Mammary epithelial cell (primary cell): ENCODE results near the gene PFKP.

Experiments
- CTCF ChIP-seq, 2 donors: IDR thresholded peaks in 1 of 2; conservative IDR thresholded peaks in 1 of 2; 2 replicates each; pipeline ENCODE4 v1.5.1; 2011 to 2012; ENCODE audit warnings: inconsistent platforms in 2 of 2, low read length in 2 of 2, mild to moderate bottlenecking in 2 of 2, control low read depth in 1 of 2, low read depth in 1 of 2; ENCODE audit not compliant: insufficient read depth in 1 of 2; ENCODE audit errors: extremely low read depth in 1 of 2
- EZH2 ChIP-seq: IDR thresholded peaks from 2 replicates; pipeline ENCODE4 v1.6.1; 2012; ENCODE audit warnings: low read length, inconsistent platforms, borderline replicate concordance

GRCh38 chr10:3031490-3031889, 35.9 kb upstream of the PFKP start:
- TF ChIP-seq CTCF (conservative IDR thresholded peaks at IDR 0.05 in 1 of 2, IDR thresholded peaks at IDR 0.05 in 1 of 2; ENCODE audit: extremely low read depth in 1 of 2, insufficient read depth in 1 of 2, low read depth in 1 of 2, low read length in 2 of 2) (no peak), EZH2 (no peak)
